ENCODE measurements around the gene CTBS.
"Not testable (repeated sequence)": the region's sequence is repeated elsewhere in the genome, so short reads cannot be mapped to it uniquely, and the experiment has no call there.

Gene CTBS

DNA sequence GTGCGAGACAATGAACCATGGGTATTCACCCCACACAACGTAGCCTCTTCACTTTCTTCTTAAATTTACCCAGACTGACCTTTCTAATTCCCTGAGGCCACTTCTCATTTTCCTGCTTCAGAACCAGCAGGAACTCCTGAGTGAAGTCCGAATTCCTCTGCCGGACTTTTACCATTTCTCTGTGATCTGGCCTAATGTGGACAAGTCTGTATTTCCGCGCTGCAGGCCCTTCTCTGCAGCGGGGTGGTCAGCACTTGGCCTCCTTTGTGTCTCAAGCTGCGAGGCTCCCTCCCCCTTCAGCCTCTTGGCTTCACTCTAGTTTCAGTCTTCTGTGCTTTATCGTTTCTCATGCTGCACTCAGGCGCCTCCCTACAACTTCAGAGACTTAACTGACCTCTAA lies 9.4 kb upstream of the CTBS start:
- DNase-seq: no peak

GRCh38 chr1:84582802-84583587 lies 8.8 kb upstream of the CTBS start:
- no peak for DNase-seq

DNA sequence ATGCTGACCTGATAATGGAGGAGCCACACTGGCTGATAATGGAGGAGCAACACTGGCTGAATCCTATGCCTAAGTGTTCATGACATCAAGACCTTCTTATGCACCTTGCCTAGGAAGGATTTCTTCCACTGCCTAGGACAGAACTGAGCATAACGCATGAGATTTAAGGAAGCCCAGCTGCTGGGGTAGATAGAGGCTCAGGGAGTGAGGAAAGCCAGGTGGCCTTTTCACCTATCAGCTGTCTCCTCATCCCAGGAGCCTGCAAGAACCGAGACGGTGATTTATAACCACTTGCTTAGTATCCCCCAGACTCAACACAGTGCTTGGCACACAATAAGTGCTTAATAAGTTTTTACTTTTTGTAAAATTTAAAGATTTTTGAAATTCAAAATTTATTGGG lies 7.4 kb upstream of the CTBS start:
- DNase-seq: no peak

GRCh38 chr1:84574936-84575335 lies 696 bp upstream of the CTBS start:
- no peak for DNase-seq

GRCh38 chr1:84573481-84573966 lies 716 bp downstream of the CTBS start:
- no peak for DNase-seq

GRCh38 chr1:84571150-84571535 lies 3.1 kb downstream of the CTBS start:
- no peak for DNase-seq

DNA sequence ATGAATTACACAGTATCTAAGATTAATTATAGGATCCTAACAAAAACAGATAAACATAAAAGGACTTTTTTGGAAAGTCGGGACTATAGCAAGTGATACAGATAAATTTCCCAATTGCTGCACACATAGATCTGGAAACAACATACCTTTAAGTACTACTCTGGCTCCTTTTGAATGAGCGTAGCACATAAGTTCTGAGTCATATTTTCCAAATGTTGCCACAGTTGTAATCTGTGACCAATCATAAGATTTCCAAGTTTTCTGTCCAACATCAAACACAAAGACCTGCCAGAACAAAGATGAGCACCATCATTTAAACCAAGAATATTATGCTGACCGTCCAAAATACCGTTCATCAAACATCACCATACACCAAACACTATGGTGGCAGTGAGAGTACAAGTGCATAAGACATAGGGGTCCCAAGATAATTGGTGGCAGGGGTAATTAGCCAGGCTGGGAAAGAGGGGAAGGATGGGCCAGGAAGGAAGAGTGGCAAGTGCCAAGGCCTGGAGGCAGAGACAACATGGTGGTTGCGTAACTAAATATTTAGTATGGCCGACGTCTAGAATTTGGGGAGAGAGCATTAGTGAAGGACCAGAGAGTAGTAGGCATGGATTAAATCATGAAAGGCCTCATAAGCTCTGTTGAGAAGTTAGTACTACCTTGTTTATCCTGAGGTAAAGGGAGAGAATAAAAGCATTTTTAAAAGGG lies 3.6 kb downstream of the CTBS start:
- DNase-seq: no peak

- DNase-seq: no peak
Measured at GRCh38 chr1:84569216-84569615, 5.0 kb downstream of the CTBS start.

GRCh38 chr1:84550826-84551225 lies 23.4 kb downstream of the CTBS start:
- no peak for DNase-seq

DNA sequence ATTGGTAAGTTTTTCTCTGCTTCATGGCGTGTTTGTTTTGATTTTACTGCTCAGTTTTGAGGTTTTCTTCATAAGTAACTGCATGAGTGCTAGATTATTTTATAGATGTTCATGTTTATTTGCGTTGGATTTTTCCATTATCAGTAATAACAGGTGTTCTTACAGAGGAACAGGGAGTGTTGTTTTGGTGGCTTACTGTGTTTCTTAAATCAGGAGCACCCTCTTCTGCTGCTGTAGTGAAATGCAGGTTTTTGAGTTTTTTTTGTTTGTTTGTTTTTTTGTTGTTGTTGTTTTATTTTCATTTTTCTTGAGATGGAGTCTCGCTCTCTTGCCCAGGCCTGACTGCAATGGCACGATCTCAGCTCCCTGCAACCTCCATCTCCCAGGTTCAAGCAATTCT lies 32.6 kb downstream of the CTBS start:
- no peak for DNase-seq

- no peak for DNase-seq
Measured at GRCh38 chr1:84540759-84541158, 33.5 kb downstream of the CTBS start.

- DNase-seq: no peak
Measured at GRCh38 chr1:84539972-84540371, 34.3 kb downstream of the CTBS start.

DNA sequence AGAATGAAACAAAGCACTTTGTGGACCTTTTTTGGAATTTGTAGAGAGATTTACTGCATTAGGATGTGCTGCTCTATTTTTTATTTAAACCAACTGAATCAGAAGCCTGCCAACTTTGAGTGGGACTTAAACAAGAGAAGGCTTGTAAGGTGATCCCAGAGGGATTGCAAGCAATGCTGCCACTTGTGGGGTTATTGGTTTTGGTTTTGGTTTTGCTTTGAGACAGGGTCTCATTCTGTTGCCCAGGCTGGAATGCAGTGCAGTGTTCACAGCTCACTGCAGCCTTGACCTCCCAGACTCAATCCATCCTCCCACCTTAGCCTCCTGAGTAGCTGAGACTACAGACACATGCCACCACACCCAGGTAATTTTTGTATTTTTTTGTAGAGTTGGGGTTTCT lies 35.6 kb downstream of the CTBS start:
- DNase-seq: no peak

GRCh38 chr1:84525779-84526178 lies 48.5 kb downstream of the CTBS start:
- DNase-seq: no peak

- no peak for DNase-seq
Measured at GRCh38 chr1:84524590-84524989, 49.6 kb downstream of the CTBS start.

DNA sequence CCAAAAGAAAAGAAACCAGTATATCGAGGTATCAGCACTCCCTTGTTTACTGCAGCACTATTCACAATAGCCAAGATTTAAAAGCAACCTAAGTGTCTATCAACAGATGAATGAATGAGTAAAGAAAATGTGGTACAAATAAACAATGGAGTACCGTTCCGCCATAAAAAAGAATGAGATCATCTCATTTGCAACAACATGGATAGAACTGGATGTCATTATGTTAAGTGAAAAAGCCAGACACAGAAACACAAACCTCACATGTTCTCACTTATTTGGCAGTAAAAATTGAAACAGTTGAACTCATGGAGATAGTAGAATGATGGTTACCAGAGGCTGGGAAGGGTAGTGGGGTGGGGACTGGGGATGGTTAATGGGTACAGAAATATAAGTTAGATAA lies 63.6 kb downstream of the CTBS start:
- no peak for DNase-seq

- DNase-seq: no peak
Measured at GRCh38 chr1:84510165-84510564, 64.1 kb downstream of the CTBS start.

DNA sequence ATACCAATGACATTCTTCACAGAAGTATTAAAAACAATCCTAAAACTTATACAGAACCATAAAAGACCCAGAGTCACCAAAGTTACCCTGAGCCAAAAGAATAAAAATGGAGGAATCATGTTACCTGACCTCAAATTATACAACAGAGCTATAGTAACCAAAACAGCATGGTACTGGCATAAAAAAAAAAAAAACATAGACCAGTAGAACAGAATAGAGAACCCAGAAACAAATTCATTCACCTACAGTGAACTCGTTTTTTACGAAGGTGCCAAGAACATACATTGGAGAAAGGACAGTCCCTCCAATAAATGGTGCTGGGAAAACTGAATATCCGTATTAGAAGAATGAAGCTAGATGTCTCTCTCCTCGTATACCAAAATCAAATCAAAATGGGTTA lies 65.2 kb downstream of the CTBS start:
- no peak for DNase-seq

DNA sequence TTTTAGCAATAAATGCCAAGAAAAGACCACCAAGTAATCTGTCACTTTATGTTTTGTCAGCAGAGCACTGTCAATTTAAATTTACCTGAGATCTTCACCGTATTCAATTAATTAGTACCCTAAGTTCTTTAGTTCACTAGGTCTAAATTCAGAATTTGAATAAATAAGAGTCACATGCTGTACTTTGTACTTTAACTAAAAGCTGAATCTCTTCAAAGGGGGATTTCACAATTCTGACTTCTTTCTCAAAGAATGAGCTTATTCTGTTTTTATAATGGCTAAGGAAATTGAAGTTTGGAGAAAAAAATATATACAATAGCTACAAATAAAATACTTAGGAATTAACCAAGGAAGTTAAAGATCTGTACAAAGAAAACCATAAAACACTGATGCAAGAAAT lies 65.7 kb downstream of the CTBS start:
- no peak for DNase-seq

GRCh38 chr1:84507887-84508286 lies 66.4 kb downstream of the CTBS start:
- not testable (repeated sequence) for DNase-seq

DNA sequence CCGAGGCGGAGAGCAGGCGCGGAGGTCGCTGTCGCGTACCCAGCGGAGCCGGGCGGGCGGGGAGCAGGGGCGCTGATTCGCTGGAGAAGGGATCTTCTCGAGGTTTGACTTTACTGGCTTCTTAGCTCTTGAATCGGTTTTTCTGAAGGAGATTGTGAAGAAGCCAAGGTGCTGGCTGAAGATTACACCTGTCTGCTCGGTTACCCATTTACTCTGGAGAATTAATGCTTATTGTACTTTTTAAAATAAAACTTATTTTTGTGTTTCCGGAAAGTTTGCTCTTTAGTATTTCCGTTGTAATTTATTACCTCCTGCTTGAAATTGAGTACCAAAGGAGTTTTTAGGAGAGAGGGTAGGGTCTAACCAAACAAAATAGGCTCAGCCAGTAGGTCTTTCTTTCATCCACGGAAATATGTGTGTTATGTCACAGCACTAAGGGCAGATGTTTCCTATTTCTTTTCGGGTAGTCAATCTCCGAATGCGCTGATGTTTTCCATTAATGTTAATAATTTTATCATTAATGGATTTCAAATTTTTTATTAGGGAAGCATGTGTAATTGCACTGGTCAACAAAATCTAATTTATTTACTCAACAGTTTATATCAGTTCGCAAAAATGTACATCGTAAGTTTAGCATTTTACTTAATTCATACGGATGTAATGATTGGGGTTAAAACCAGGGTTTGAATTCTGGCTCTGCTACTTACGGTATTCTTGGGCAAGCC lies 67.3 kb downstream of the CTBS start:
- no peak for DNase-seq

DNA sequence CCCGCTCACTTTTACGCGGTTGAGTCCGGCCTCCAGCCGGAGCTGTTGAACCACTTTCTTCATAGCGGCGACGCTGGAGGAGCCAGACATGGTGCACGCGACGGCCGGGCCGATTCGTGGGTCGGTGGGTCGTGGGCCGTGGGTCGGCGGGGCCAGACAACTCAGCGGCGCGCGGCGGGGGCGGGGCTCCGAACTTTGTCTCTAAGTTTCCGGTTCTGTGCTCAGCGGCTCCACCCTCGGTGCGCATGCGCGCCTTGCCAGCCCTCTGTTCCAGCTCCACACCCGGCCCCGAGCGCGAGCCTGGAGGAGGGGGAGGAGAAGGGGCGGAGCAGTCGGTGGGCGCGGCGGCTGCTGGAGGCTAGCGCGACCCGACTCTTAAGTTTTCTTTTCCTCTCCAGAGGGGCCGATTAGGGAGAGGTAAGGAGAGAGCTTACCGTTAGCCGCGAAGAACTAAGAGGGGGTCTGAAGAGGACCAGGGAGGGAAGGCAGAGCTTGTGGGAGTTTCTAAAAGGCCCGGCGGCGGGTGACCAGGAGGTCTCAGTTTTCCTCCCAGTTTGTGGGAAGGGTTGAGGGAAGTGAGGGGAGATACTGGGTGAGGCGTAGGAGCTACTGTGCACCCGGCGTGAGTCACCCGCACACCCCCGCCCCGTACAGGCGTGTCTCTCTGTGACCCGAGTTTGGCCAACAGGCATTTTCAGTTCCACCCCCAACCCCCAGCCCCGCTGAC lies 68.1 kb downstream of the CTBS start, which contains the start of the genes GNG5 and SPATA1:
Gene GNG5, minus strand, starts transcription at position 580 of the 727 bp plus-strand sequence. Its CDS starts 490 bp downstream, at position 90.
Gene SPATA1, plus strand, starts transcription at position 385 of the 727 bp plus-strand sequence. CDS start 9,974 bp downstream, outside the sequence.
- peak; percentile 91 for DNase-seq

GRCh38 chr1:84505493-84506001 lies 68.7 kb downstream of the CTBS start:
- no peak for DNase-seq

Measured in DMS153 (cell line).